NCI-H1105 treated with DMSO at 0.1 percent for 48 hours (cell line): ENCODE results near the gene TMEM91.
"Not testable (repeated sequence)": the region's sequence is repeated elsewhere in the genome, so short reads cannot be mapped to it uniquely, and the experiment has no call there.

Source experiments
- DNase-seq: peaks from one replicate; lab custom pipeline; 2025; lab: John Stamatoyannopoulos, UW

The TMEM91 gene

DNA sequence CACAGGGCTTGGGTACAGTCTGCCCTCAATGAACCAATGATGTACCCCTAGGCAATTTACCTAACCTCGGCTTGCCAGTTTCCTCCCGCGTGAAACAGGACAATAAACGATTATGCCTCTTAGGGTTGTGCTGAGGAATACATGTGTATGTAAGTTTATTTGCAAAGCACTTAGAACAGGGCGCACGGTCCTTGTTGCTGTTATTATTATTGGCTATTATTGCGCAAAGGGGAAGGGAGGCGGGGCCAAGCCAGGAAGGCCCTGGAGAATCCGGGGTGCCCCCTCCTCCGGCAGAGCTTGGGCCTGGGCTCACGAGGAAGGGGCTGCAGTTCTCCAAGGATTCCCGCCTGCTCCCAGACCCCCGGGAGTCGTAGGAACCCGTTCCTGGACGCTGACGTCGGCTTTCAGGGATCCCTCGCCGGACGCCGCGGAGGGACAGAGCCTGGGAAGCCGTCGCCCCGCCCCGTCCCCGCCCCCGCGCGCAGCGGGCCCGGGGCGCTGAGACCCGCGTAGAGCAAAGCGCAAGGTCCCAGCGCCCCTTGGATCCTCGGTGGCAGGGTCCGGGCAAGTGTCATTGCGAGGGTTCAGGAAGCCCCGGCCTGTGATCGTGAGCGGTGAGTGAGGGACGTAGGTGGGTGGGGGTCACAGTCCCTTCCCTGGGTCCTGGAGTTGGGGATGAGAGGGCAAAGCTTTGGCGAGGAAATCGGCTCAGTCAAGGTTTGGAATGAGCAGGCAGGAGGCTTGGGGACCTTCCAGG lies at the start of gene TMEM91:
Gene TMEM91, plus strand, starts transcription at position 293 of the 757 bp plus-strand sequence. CDS start 1,777 bp downstream, outside the sequence.
- peak; percentile 23 for DNase-seq

DNA sequence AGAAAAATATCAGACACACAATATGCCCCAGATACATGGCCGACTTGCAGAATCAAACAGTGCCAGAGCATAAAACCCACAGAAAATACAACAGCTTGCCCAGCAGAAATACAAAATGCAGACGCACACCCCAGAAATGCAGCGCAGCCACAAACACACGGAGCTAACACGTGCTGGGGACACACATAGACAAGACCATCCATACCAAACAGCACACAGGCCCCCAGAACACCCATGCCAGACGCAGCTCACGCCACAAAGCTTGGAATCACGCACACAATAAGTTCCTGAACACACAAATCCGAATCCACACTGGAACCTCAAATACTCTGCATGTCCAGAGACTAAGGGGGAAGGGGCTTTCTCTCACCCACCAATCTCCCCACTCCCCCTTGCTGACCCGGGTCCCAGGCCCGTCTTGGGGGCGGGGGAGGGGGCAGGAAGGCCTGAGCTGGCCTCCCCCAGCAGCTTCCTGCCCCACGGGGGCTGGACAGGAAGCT lies 49.2 kb upstream of the TMEM91 start:
- no peak for DNase-seq

DNA sequence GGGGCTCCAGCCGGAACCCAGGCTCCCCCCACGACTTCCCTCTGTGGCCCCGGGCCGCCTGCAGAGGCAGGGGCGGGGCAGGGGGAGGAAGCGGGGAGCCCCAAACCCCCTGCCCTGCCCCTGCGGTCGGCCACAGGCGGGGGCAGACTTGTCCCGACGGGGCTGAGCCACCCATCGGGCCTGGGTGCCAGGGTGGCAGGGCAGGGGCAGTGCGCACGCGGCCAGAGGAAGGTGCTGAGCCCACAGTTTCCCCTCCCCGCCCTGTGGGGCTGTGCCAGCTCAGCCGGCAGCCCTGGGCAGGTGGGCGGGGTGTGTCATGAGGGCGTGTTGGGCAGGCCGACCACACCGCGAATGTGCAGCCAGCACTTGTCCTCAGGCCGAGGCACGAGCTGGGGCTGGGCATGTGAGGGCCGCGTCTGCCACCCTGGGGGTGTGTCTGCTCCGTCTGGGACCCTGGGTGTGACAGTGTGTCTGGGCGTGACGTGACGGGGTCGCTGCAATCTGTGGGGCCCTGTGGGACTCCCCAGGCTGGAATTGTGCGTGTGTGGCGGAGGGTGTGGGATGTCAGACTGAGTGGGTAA lies 48.7 kb upstream of the TMEM91 start:
- peak; percentile 34 for DNase-seq

DNA sequence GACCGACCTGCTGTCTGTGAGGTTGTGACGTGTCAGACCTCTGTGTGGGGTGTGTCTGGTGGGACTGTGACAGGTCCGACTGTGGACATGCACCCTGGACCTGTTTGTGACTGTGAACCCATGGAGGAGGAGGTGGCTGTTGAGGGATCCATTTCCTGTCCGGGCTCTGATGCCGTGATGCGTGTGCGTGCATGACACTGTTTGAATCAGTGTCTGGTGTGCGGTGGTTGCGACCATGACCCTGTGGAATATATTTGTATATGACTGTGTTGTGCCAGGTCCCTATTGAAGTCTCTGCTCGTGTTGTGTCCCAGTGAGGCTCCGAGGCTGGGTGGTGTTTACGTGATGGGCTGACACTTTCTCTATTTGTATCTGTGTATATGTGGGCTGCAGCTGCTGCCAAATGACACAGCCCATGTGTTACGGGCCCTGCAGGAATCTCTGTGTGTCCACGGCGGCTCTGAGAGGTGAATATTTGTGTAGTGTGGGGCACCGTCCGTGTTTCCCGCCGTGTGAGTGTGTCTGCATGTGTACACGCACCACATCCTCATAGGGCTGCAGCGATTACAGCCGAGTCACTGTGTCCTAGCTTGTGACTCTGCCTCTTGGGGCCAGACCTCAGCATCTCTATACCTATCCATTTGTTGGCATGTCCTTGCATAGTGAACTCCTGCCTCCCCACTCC lies 48.0 kb upstream of the TMEM91 start:
- no peak for DNase-seq

DNA sequence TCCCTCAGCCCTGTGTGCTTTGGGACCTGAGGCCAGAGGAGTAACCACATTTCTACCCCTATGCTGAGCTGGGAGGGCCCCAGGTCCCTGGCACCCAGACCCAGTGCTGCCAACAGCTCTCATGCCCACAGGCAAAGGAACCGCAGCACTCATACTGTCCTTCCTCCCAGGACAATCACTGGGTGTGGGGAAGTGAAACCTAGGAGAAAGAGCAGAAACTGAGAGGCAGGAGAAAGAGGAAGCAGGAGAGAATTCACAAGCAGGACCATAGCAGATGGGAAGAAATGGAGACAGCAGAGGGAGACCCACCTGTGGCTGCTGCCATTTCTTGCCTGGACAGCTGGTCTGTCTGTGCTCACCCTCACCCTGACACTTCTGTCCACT lies 47.5 kb upstream of the TMEM91 start:
- no peak for DNase-seq

DNA sequence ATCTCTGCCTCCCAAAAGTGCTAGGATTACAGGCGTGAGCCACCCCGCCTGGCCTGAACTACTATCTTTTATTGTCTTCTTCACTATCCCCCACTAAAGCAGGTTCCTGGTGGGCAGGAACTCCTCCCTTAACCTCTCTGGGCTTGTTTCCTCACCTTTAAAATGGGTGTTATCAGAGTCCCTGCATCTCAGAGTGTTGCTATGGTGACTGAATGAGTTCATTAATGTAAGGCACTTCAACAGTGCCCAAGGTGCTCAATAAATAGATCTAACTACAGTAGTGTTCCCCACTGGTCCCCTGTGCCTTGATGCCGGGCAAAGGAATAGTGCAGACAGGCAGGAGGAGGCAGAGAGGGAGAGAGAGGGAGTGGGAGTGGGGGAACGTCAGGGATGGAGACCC lies 45.9 kb upstream of the TMEM91 start:
- DNase-seq, result no peak

DNA sequence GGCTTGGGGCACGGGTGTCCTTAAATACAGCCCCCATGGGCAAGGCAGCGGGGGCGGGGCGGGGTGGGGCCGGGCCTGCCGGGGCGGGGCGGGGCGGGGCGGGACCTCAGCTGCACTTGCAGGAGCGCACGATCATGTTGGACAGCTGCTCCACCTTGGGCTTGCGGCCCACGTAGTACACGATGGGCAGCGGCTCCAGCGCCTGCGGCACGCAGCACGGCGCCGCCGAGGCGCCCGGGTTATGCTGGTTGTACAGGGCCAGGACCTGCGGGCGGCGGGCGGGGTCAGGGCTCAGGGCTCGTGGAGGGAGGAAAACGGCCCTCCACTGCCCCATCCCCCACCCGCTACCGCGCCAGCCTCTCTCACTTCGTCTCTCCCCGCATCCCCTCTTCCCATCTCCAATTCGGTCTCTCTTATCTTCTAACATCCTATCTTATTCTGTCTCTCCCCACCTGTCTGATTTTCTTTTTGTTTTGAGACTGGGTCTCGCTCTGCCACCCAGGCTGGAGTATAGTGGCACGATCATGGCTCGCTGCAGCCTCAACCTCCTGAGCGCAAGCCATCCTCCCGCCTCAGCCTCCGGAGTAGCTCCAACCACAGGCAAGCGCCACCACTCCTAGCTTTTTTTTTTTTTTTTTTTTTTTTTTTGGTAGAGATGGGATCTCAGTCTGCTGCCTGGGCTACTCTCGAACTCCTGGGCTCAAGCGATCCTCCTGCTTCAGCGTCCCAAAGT lies 45.2 kb upstream of the TMEM91 start:
- no peak for DNase-seq

DNA sequence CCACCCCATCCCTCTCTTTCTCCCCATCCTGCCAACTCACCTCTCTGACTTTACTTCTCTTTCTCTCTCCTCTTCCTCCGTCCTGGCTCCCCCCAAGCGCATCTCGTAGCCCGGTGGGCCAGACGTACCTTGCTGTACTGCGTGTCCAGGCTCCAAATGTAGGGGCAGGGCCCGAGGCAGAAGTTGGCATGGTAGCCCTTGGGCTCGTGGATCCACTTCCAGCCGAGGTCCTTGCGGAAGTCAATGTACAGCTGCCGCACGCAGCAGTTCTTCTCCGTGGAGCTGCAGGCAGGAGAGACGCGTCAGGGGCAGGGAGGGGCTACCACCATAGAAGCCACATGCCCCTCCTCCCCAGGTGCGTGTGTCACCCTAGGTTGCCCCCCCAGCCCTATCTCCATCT lies 44.3 kb upstream of the TMEM91 start:
- DNase-seq, result no peak

DNA sequence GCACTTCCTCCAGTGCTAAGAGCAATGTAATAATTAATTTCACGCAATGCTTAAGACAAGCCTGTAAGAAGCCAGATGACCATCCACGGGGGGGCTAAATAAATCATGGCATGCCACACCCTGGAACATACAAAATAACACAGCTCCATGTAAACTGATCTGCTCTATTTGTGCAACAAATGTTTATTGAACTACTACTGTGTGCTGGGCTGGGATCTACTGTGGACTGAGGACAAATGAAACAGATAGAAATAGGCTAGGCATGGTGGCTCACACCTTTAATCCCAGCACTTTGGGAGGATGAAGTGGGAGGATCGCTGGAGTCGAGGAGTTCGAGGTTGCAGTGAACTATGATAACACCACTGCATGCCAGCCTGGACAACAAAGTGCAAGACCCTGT lies 43.9 kb upstream of the TMEM91 start:
- no peak for DNase-seq

DNA sequence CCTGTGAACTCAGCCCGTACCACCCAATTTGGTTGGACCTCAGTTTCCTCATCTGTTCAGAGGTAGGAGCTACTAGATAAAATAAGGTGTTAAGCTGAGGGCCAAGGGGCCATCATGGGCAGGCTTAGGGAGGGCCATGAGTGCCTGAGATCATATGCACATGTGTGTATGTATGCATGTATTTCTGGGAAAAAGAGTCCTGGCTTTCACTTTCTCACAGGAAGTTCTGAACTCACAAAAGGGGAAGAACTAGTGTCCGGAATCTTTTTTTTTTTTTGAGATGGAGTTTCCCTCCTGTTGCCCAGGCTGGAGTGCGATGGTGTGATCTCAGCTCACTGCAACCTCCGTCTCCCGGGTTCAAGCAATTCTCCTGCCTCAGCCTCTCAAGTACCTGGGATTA lies 41.5 kb upstream of the TMEM91 start:
- no peak for DNase-seq

DNA sequence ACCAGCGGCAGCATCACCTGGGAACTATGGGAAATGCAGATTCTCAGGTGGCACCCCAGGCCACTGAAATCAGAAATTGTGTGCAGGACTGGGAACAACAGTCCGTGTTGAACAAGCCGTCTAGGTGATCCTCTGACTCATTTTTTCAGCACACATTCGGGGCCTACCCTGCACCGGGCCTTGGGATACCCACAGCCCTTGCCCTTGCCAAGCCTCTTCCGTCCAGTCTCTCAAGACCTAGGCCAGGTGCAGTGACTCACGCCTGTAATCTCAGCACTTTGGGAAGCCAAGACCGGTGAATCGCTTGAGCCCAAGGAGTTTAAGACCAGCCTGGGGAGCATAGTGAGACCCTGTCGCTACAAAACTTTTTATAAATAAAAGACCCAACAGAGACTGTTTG lies 40.9 kb upstream of the TMEM91 start:
- DNase-seq, result no peak

DNA sequence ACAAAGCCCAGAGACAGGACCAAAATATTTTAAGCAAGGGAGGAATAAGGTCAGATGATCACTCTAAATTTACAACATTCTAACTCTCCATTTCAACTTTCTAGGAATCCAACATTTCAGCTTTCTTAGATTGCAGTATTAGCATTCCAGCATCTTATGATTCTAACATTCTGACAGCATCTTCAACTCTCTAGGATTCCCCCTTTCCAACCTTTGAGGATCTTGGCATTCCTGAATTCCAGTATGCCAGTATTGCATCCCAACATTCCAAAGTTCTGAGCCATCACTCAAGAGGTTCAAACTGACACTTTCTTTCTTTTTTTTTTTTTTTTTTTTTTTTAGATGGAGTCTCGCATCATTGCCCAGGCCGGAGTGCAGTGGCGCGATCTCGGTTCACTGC lies 36.4 kb upstream of the TMEM91 start:
- DNase-seq, result no peak

DNA sequence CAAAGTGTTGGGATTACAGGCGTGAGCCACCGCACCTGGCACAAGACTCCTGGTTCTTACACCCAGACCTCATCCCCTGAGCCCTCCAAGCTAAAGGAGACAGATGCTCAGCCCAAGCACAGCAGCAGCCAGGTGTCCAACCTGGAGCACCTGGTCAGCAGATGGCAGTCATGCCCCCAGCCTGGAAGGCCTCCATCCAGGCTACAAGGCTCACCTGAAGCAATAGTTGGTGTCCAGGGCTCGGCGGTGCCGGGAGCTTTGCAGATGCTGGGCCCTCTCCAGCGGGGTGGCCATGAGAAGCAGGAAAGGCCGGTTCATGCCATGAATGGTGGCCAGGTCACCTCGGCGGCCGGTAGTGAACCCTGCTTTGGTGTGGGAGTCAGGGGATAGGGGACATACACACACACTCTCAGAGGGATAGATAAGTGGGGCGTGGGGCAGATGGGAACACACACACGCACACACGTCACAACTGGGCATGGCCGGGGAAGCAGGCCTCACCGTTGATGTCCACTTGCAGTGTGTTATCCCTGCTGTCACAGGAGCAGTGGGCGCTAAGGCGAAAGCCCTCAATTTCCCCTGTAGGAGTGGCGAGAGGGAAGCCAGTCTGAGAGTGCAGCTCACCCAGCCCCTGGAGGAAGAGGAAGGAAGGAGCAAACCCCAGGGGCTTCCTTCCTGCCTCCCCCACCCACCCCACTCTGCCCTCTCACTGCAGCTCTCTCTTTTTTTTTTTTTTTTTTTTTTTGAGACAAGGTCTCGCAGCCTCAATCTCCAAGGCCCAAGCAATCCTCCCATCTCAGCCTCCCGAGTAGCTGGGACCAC lies 34.5 kb upstream of the TMEM91 start:
- DNase-seq, result no peak

DNA sequence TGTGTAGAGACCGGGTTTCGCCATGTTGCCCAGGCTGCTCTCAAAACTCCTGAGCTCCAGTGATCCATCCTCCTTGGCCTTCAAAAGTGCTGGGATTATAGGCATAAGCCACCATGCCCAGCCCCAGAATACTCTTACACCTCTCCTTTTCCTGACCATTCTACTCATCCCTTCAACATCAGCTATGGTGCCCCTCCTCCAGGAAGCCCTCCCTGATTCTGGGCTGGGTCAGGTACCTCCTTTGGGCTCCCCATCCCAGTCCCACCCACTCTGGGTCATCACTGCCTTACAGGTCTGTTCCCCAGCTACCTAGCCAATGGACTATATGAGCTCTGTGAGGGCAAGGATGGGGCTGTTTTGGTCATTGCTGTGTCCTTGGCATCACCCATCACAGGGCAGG lies 32.2 kb upstream of the TMEM91 start:
- no peak for DNase-seq

DNA sequence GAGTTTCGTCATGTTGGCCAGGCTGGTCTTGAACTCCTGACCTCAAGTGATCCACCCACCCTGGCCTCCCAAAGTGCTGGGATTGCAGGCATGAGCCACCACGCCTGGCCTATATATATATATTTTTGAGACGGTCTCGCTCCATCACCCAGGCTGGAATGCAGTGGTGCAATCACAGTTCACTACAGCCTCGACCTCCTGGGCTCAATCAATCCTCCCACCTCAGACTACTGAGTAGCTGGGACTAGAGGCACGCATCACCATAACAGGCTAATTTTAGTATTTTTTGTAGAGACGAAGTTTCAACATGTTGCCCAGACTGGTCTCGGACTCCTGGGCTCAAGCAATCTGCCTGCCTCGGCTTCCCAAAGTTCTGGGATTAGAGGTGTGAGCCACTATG lies 29.4 kb upstream of the TMEM91 start:
- DNase-seq, result not testable (repeated sequence)

DNA sequence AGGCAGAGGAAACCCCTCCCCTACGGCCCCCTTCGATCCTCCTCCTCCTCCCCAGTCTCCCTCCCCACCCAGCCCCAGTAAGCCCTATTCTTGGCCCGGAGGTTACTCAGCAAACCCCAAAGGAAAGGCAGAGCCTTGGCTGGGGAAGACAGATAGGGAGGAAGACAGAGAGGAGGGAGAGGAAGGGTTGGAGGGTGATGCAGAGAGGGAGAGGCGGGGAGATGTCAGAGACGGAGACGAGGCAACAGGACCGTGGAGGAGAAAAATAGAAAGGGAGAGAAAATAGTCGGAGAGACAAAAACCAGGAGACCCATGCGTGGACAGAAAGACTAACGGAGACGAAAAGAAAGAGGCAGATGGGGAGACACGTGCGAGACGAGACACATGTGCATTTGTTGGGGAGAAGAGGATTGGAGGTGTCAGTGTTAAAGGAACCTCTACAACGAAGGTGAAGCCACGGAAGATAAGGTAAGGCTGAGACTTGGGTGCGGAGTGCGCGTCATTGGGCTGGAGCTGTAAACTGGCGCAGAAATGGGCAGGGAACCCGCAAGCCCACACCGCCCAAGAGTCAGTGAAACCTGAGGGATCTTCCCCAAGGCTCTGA lies 25.5 kb upstream of the TMEM91 start:
- DNase-seq, result no peak

DNA sequence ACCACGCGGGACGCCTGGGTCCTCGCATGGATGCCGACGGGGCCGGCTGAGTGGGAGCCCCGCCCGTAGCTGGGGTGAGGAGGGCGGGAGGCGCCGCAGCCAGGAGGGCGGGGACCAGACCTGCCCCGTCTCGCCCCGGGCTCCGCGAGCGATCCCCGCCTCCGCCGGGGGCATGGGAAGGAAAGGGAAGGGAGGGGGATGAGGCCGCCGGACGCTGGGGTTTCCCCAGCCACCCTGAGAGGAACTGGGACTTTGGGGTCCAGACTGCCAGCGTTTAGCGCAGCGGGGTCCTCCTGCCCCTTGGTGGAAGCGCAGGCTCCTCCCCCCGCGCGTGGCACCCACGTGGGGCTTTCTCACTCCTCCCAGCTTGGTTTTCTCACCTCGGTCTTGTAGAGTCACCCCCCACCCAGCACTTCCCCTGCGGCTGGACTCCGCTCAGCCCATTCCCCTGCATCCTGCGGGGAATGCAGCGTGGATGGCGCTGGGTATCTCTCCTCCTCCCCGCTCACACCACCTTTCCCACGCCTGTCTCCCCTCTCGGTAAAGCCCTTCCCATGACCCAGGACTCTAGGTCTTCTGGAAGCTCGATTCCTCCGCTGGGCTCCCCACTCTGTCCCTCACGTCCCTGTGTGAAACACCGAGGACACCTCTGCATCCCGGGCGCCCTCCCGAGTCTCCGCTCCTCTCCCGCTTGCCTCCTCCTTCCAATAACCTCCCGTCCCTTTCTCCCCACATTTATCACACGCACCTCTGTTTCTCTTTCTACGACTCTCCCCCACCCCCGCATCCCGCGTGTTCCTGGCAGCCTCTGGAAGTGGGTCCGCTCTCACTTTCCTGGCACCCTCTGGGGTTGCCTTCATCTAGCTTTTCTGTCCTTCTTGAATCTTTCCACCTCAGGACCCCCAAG lies 24.7 kb upstream of the TMEM91 start:
- DNase-seq, result peak; percentile 6

DNA sequence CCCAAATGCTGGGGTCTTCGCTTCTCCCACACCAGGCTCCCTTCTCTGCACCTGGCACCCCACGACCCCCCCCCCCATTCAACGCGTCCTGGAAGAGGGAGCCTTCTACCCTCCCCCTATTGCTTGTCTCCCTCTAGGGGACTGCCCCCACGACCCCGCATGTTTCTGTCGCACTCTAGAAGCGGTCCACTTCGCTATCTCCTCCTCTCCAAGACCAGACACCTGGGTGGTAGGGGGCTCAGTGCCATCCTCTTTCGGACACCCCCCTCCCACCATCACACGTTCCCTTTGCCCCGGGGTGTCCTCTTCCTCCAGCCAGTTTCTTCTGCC lies 24.1 kb upstream of the TMEM91 start:
- DNase-seq, result no peak

DNA sequence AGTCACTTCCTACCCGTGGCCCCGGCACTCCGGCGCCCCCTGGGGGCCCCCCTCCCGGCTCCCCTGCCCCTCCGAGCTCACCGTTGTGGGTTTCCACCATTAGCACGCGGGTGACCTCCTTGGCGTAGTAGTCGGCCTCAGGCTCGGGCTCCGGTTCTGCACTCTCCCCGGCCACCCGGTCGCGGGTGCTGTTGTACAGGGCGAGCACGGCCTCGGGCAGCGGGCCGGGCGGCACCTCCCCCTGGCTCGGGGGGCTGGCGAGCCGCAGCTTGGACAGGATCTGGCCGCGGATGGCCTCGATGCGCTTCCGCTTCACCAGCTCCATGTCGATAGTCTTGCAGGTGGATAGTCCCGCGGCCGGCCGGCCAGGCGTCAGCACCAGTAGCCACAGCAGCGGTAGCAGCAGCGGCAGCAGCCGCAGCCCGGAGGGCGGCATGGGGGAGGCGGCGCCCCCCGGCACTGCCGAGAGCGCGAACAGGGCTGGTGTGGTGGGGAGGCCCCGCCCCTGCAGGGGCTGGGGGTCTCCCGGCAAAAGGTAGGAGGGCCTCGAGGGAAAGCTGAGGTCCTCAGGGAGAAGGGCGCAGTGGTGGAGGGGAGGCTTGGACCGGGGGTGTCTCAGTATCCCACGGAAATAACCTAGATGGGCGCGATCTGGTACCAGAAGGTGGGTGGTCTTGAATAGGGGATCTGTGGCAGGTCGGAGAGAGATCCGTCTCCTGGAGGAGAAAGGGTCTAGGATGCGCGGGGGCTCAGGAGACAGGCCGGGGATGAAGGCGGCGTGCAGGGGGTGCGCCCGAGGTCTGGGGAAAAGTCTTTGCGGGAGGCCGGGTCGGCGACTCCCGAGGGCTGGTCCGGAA lies 23.5 kb upstream of the TMEM91 start:
- peak; percentile 19 for DNase-seq
